HT1080 (cell line): ENCODE data around the gene MRM2. TPM values are rescaled to one million over a fixed set of nuclear protein-coding genes. Genes with fewer than 3 reads are reported as not detected.

ENCODE experiments used
- DNase-seq: peaks from one replicate; pipeline ENCODE4 v3.0.0-alpha.2; 2015; ENCODE audit warnings: low read depth
- total RNA-seq: library from RNA; depleted of rRNA; stranded (reverse); fragments of >200 nt; shearing (Covaris generic); gene quantifications from 2 replicates; pipeline ENCODE4 v1.2.3, GENCODE V29; 2014

The MRM2 gene
- total RNA-seq, 1 experiment from 2014 or later: 73.2 TPM

DNA sequence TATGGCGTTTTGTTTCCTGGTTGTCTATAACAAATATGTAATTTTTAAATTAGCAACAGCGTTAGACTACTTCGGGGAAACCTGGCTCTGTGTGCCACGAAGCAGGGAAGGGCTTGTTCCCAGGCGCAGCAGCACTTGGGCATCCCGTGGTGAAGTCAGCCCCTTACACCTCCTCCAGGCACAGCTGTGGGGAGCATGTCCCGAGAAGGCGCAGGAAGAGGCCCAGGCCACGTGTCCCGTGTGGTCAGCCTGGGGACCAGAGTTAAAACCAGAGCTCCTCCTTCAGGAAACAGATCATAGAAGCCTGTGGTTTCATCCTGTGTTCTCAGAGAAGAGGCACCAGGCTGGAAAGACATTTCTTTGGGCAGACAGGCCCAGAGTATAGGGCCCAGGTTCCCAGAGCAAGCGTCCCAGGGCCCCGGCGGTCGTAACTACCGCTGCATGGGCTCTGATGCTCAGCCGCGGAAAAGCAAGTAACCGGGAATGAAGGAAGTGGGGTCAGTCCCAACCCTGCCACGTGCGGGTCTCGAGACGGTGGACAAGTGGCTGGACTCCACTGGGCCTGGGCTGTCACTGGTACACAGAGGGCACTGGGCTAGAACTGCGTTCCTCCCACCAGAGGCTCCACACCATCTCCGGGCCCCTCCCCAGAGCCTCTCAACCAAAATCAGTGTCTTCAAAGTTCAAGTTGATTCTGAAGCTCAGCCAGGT lies 7.1 kb upstream of the MRM2 start:
- DNase-seq: peak; percentile 95

DNA sequence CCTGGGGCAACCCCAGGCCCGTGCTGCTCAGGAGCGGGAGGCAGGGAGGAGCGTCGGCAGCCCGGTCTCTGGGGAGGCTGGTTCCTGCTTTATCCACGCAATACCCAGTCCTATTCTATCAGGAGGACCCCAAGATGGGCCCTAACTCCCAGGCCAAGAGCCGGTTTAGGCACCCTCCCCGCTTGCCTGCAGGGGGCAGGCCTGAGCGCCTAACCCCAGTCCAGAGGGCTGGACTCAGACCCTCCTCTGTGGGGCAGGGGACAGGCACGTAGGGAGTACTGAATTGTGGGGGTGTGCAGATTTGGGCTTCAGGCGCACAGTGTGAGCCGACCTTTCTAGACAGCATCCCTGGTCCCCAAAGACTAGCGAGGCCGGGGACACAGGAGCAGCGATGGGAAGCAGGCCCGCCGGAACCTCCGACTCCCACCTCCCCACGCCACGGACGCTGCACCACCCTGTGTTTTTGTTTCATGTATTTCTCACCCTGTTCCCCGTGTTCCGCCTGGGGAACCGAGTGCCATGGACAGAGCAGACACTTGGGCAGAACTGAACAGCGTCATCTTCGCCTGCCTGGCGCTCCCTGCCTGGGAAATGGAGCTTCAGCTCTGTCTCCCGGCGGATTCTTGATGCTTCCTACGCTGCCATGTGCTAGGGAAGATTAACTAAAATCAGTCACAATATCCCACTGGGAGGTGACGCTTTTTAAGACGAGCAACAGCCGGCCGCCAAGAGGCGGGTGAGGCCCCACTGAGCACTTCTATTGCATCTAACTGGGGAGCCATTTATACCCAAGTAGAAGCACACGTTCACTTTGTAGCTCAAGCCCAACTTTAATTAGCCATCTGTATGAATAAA lies 5.4 kb upstream of the MRM2 start:
- no peak for DNase-seq

DNA sequence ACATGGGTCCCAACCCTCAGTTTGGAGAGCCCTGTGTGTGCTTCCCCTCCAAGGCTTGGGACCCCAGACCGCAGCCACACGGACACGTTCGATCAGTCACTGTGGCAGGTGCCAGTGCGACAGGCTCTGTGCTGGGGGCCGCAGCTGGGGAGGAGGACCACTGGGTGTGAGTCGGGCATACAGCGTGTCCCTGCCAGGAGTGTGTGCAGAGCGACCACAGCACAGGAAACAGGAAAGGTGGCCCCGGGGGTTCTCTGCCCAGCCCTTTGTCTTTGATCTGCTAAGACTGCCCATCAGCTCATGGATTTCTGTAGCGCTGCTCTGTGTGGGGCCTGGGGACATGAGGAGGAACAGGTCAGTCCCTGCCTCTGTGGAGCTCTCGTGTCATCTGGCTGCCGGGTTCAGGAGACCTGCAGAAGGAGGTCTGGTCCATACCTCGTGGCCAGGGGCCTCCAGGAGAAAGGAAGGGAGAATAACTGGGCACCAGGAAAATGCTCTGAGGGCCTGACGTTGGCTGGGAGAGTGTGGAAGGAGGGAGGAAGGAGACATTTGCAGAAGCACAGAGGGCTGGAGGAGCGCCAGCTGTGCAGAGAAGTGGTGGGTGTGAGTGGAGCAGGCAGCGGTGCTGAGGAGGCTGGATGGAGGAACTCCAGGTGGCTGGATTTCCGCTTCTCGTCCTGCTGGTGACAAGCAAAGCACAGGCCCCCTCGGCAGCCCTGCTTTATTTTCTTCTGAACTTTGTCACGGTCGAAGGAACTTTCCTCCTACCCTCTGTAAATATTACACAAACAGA lies 4.1 kb upstream of the MRM2 start:
- no peak for DNase-seq

DNA sequence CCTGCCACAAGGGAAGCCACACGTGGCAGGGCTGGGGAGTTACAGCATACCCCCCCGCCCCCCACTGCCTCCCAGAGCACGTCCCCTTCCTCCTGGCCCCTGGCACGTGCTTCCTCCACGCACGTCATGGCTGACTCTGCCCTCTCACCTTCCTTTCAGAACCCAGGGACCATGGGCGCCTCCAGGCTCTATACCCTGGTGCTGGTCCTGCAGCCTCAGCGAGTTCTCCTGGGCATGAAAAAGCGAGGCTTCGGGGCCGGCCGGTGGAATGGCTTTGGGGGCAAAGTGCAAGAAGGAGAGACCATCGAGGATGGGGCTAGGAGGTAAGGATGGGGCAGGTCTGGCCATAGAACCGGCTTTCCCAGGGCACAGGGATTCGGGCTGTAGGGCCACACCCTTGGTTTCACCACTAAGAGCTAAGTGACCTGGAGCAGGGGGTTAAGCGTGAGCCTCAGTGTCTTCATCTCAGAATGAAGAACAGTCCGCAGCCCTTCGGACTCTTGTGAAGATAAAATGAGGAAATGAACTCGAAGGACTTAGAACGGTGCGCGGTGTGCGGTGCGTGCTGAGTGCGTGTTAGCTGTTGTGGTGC lies 2.5 kb upstream of the MRM2 start:
- DNase-seq: no peak

DNA sequence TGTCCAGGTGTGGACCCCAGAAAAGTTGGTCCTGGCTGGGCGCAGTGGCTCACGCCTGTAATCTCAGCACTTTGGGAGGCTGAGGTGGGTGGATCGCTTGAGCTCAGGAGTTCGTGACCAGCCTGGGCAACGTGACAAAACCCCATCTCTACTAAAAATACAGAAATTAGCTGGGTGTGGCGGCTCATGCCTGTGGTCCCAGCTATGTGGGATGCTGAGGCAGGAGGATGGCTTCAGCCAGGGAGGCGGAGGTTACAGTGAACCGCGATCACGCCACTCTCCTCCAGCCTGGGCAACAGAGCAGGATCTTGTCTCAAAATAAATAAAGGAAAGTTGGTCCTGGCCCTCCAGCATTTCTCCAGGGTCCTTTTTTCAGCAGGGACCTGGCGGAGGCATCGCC lies 1.5 kb upstream of the MRM2 start:
- no peak for DNase-seq

DNA sequence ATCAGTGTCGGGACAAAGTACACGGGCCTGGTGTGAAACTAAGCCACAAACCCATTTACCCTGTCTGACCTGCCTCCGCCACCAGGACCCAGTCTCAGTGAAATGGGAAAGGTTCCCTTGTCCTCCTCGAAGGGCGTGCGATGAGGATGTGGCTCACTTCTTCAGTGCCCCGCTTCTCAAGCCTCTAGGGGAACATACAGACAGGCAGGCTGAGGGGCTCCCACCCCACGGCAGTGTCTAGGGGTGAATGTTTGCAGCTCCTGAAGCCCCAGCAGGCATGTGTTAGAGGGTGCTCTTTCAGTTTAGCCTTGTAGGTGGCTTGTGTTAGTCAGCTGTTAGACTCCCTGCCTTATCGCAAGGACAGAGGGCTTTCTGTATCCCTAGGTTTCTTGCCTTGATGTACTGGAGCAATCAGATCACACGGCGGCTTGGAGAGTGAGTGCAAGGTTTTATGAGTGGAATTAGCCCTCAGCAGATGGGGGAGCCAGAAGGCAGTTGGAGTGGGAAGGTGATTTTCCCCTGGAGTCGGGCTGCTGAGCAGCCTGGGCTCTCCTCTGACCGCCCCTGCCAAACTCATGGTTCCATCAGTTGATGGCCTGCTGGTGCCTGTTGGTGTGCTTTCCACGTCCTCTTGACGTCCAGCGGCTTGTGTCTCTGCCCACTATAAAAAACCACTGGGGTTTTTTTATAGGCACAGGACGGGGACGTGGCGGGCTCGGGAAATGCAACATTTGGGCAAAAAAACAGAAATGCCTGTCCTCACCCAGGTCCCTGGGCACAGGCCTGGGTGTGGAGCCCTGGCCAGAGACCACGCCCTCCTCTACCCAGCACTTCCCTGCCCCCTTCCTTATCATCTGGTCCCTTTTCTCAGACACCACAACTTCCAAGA lies 780 bp upstream of the MRM2 start:
- DNase-seq: peak; percentile 35

DNA sequence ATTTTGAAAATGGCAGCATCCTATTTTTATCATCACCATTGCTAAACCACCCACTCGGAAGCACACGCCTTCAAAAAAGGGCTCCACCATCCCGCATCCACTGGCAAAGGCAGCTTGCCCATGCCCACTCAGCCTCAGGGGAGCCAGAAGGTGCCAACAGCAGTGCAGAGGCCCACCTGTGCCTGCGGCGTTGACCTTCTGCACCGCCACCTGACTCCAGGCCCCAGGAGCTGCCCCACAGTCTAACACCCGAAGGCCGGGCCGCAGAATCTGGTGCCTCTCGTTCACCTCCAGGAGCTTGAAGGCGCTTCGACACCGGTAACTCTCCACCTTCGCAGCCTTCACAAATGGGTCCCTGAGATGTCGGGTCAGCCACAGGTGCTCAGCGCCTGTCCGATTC lies 2.8 kb downstream of the MRM2 start:
- no peak for DNase-seq

DNA sequence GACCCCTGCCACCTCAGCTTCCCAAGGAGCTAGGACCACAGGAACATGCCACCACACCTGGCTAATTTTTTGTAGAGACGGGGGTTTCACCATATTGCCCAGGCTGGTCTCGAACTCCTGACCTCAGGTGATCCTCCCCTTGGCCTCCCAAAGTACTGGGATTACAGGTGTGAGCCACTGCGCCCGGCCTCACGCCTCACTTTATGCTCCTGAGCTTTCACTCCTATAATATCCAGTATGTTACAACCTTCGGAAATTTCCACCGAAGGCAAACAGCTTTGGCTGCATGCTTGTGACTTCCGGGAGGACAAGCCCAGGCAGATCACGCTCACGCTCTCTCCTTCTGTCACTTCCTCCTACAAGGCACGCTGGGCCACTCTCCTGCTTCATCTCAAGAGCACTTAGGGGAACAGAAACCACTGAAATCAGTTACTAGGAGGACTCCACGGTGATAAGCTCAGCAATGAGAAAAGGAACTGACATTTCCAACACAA lies 4.8 kb downstream of the MRM2 start:
- DNase-seq: no peak

DNA sequence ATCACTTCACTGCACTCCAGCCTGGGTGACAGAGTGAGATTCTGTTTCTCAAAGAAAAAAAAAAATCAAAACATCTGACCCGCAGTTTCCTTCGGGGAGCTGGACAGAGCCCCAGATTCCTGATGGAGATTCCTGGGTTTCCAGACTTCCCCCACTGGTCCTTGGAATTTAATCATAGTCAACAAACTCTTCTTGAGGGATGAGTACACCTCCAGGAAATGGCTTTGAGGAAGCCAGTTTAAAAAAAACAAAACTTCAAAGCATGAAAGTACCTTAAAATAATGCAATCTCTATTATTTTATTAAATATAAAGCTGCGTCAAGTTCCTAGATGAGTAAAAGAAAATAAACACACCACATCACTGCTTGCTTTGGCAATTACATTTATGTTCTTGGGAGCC lies 8.1 kb downstream of the MRM2 start:
- no peak for DNase-seq

DNA sequence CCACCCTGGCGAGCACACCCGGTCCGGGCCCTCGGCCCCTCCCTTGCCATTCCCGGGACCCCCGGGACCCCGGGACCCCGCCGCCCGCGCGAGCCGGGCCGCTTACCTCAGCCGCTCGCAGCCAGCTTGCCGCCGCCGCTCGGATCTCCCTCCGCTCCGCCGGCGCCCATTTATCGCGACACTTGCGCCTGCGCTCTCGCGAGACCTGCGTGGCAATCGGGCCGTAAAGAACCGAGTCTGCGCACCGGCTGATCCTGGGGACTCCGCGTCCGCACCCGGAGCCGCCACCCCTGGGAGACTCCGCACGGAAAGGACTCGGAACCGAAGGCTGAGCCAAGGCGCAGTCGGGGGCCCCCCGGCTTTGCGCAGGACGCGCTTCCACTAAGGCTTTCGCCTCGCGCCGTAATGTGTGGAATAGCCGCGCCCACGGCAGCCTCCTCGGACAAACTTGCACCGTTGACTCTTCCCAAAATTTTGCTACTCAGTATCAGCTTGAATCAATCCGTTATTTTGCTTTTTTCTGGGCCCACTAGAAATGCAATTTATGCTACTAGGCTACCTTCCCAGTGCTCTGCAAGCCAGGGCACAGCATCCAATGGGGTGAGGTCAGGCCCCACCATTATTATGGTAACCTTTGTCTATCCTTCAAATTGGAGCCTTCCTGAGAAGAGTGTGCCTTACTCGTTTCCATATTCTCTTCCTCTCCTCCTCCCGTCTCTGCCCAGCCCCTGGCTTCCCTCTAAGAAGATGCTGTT lies 9.1 kb downstream of the MRM2 start, which contains the start of gene MAD1L1:
Gene MAD1L1 (minus strand): TSS at position 180 of the 755 bp plus-strand sequence. CDS start 2,812 bp downstream, outside the sequence.
- peak; percentile 84 for DNase-seq

DNA sequence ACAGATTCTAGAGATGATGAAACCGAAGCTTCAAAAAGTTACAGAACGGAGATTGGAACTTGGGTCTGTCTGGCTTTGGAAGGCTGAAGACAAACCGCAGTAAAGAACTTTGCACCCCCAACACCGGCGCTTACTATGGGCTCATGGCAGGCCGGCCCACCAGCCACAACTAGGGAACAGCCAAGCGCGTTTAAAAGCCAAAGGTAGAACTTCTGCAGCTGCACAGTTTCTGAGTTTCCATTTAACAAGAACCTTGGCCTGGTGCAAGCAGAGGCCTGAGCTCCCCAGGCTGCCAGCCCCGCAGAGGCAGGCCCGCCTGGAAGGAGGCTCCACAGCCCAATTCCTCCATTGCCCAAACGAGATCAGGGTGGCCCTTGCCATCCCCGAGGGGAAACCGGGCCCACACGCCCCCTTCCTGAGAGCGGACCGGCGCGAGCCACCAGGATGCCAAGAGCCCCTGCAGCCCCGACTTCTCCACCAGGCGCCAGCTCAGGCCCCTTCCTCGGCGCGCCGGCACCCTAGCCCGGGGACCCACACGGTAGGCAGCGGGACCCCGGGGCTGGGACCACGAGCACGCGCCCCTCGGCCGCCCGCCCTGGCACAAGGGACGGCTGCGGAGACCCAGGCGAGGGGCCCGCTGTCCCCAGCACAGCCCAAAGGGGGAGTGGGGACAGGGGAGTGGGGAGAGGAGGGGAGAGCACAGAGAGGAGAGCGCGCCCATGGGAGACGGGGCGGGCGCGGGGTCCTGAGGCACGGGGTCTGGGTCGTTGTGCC lies 9.8 kb downstream of the MRM2 start:
- no peak for DNase-seq

DNA sequence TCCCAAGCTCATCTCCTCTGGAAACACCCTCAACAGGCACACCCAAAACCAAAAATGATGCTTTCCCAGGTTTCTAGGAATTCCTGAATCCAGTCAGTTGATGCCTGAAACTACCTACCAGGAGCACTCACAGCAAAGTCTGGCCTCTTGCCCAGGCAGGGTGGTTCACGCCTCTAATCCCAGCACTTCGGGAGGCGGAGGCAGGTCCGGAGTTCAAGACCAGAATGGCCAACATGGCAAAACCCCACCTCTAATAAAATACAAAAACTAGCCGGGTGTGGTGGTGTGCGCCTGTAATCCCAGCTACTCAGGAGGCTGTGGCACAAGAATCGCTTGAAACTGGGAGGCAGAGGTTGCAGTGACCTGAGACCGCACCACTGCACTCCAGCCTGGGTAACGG lies 11.1 kb downstream of the MRM2 start:
- no peak for DNase-seq

DNA sequence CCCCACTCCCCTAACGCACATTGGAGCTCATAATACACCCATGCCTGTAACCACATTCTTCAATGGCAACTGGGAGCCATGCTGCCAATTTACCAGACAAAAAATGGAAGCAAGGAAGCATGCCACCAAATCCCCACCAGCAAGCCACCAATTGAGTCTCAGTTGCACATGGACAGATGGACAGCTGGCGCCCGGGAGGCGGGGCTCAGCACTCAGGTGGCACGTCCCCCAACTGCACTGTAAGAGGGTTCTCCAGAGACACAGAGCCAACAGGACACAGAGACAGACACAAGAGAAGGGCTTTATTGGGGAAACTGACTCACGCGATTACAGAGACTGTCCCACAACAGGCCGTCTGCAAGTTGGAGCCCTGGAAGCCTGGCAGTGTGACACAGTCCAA lies 11.8 kb downstream of the MRM2 start:
- no peak for DNase-seq

DNA sequence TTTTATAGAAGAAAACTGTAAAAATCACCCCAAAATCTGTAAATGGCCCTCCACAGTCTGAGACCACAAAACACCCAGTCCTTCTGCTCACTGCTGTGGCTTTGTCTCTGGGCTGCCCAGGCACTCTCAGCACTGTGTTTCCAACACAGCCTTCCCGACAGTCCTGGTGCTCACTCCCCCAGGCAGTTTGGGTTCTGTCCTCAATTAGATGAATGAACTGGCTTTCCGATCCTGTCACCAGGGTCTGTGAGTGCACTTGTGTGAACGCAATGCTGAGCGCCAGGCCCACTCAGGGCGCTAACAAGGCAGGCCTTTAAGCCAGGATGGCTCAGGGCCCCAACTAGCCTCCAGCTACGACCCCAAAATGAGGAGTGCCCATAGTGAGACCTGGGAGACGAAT lies 12.5 kb downstream of the MRM2 start:
- no peak for DNase-seq

DNA sequence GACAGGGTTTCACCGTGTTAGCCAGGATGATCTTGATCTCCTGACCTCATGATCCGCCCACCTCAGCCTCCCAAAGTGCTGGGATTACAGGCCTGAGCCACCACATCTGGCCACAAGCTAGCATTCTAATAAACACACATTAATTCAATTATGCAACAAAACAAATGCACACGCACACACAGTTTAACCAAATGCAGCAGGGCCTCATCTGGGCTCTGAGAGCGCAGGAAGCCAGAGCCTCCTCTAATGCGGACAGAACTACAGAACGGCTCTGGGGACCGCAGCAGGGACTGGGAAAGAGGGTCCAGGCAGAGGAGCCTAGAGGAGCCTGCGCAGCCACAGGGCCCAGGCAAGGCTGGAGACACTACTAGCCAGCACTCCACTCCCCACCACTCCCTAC lies 13.1 kb downstream of the MRM2 start:
- no peak for DNase-seq

DNA sequence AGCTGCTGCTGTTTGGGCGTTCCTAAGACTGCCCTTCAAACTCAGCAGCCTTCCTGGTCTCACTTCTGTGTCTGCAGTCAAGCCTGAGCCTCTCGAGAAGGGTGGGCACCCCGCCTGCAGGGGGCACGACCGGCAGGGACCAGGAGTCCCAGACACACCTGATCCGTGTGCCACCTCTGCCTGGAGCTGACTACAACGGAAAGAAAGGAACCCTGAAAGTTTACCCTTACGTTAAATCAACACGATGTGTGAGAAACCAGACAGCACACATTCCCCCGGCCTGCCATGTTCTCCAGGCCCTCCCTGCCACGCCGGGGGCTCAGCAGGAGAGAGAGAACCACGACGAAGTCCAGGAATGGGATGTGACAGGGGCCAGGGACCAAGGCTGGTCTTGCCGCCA lies 14.3 kb downstream of the MRM2 start:
- DNase-seq: no peak

DNA sequence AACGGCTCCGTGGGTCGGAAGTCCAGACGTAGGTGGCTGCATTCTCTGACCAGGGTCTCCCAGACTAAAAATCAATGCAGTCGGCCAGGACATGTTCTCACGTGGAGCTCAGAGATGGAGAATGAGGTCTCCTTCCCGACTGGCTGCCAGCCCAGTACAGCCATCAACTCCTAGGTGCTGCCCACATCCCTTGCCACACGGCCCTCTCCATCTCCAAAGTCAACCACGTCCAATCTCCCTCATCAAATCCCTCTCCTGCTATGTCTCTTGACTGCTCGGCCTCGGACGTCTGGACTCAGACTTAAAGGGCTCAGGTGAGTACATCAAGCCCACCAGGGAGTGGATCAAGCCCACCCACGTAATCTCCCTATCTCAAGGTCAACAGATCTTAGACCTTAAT lies 16.2 kb downstream of the MRM2 start:
- no peak for DNase-seq

DNA sequence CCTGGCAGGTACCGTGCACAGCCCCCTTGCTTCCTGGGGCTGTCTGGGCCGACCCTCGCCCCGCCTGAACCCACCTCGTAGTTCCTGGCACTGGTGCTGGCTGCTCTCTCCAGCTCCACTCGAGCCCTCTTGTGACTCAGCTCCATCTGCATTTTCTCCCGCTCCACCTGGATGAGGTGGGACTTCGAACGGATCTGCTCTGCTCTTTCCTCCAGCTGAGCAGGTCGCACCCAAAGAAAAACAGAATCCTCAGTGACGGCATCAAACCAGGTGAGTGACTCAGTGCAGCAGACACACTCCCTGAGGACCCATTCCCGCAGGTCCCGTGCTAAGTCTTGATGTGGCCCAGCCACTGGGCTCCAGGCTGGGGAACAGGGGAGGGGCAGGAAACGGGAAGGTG lies 16.7 kb downstream of the MRM2 start:
- no peak for DNase-seq

DNA sequence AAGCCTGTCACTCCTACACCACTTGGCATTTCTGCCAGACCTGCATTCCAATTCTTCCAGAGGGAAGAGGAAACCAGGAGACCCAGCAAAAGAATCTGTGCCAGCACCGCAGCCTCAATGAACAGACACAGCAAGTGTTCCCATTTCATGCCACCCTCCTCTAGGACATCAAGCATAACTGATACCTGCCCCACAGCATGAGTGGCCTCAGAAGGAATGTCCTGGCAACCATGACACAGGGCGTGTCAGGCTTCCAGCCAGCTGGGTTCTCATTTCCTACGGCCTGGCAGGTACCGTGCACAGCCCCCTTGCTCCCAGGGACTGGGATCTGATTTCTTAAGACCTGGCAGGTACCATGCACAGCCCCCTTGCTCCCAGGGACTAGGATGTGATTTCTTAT lies 17.1 kb downstream of the MRM2 start:
- DNase-seq: no peak
